GM23338 (cell line): ENCODE data around the gene ADAP1. TPM values are rescaled to one million over a fixed set of nuclear protein-coding genes. Genes with fewer than 3 reads are reported as not detected.

Source experiments
- CREB1 ChIP-seq: fragments of 250-450 bp; sonication (Bioruptor Pico); IDR thresholded peaks from 2 replicates; pipeline ENCODE4 v1.5.0; 2020; ENCODE audit warnings: low read depth, mild to moderate bottlenecking, moderate library complexity
- ETS1 ChIP-seq: IDR thresholded peaks from 2 replicates; pipeline ENCODE4 v1.6.1; 2016; ENCODE audit warnings: antibody characterized with exemption
- EZH2 ChIP-seq: fragments of 200-600 bp; sonication (generic); IDR thresholded peaks from one replicate; pipeline ENCODE4 v1.8.0; 2017; ENCODE audit warnings: antibody characterized with exemption, mild to moderate bottlenecking, low read depth; ENCODE audit not compliant: unreplicated experiment
- JUNB ChIP-seq: IDR thresholded peaks from one replicate; pipeline ENCODE4 v1.6.1; 2016; ENCODE audit warnings: antibody characterized with exemption; ENCODE audit not compliant: unreplicated experiment
- NANOG ChIP-seq: IDR thresholded peaks from 2 replicates; pipeline ENCODE4 v1.6.1; 2016; ENCODE audit warnings: antibody characterized with exemption, borderline replicate concordance
- POLR2AphosphoS5 ChIP-seq: IDR thresholded peaks from 2 replicates; pipeline ENCODE4 v1.6.1; 2016; ENCODE audit warnings: antibody characterized with exemption, low read depth
- REST ChIP-seq: IDR thresholded peaks from one replicate; pipeline ENCODE4 v1.6.1; 2018; ENCODE audit warnings: antibody characterized with exemption; ENCODE audit not compliant: unreplicated experiment
- STAT1 ChIP-seq: IDR thresholded peaks from one replicate; pipeline ENCODE4 v1.6.1; 2016; ENCODE audit warnings: antibody characterized with exemption; ENCODE audit not compliant: unreplicated experiment
- ZNF331 ChIP-seq: fragments of 250-450 bp; sonication (Bioruptor Pico); IDR thresholded peaks from 2 replicates; pipeline ENCODE4 v1.5.0; 2020; ENCODE audit warnings: low read depth, mild to moderate bottlenecking, moderate library complexity
- ZNF462 ChIP-seq: fragments of 250-450 bp; sonication (Bioruptor Pico); IDR thresholded peaks from 2 replicates; pipeline ENCODE4 v1.5.0; 2020; ENCODE audit warnings: mild to moderate bottlenecking, moderate library complexity
- polyA plus RNA-seq: library from polyadenylated mRNA; unstranded; fragments of >200 nt; fragmentation: Nextera tagmentation; extraction: Ambion mirVana; gene quantifications from 2 replicates; pipeline ENCODE4 v1.2.1, GENCODE V29; 2016
- total RNA-seq: library from RNA; depleted of rRNA; stranded (reverse); fragments of >200 nt; shearing (Covaris generic); gene quantifications from 2 replicates; pipeline ENCODE4 v1.2.3, GENCODE V29; 2014

The ADAP1 gene
- total and polyA plus RNA-seq, 2 experiments from 2014 or later = 2.2 to 9.6 TPM

GRCh38 chr7:898855-899681 lies 55.4 kb downstream of the ADAP1 start (continued):
- no peak for TF ChIP-seq ZNF462 (CRISPR knock-in tag)
- no peak for TF ChIP-seq NANOG
- TF ChIP-seq CREB1 (CRISPR knock-in tag) = no peak
- TF ChIP-seq JUNB = no peak
- no peak for TF ChIP-seq EZH2
- no peak for TF ChIP-seq POLR2AphosphoS5
- no peak for TF ChIP-seq ETS1
- no peak for TF ChIP-seq REST
- no peak for TF ChIP-seq STAT1
- no peak for TF ChIP-seq ZNF331 (CRISPR knock-in tag)
